Measurements from ENCODE around the gene PKP3.
"Not testable (repeated sequence)": the region's sequence is repeated elsewhere in the genome, so short reads cannot be mapped to it uniquely, and the experiment has no call there.

Gene PKP3

GRCh38 chr11:424232-424631 is 30.2 kb downstream of the PKP3 start:
- ATAC-seq (ENCODE audit: low read depth): no peak
- no peak for TF ChIP-seq CTCF (IDR thresholded peaks at IDR 0.05; ENCODE audit: poor library complexity, severe bottlenecking)

GRCh38 chr11:424766-425165 is 30.8 kb downstream of the PKP3 start:
- ATAC-seq (ENCODE audit: low read depth); H3K27me3 ChIP-seq (ENCODE audit: insufficient read depth, poor library complexity, severe bottlenecking); H3K4me1 ChIP-seq (ENCODE audit: insufficient read depth, poor library complexity, severe bottlenecking): not testable (repeated sequence)

More at GRCh38 chr11:424232-424631, 30.2 kb downstream of the PKP3 start:
- H3K27me3 ChIP-seq (ENCODE audit: insufficient read depth, poor library complexity, severe bottlenecking): no peaks in the 10 kb centered on the region
- no peak overlapping the region for H3K4me3 ChIP-seq (ENCODE audit: severe bottlenecking)
- no peak overlapping the region for H3K27ac ChIP-seq (ENCODE audit: poor library complexity, severe bottlenecking)
- H3K36me3 ChIP-seq (ENCODE audit: low read depth): peaks cover 8% of the 10 kb centered on the region; the same call in 1 of the 2 replicates
- no peaks in the 10 kb centered on the region for H3K9me3 ChIP-seq (ENCODE audit: severe bottlenecking)
- DNase-seq (ENCODE audit: low spot score): no peak
- H3K4me1 ChIP-seq (ENCODE audit: insufficient read depth, poor library complexity, severe bottlenecking): no peaks in the 10 kb centered on the region

DNA sequence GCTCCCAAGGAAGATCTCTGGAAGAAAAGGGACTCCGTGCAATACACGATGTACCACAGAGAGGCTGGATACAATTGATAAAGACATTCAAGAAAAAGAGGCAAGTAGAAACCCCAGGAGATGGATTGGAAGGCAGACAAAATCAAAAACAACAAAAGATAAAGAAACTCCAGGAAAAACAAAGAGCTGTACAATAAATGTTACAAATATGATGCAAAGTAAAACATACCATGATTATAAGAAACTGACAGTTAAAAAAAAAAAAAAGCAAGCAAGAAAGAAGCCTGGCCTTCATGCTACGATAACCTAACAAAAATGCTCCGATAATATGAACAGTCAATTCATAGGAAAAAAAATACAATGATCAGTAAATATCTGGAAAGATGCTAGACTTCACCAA is 31.3 kb downstream of the PKP3 start:
- ATAC-seq (ENCODE audit: low read depth): no peak
- no peak for DNase-seq (ENCODE audit: low spot score)
- no peak for TF ChIP-seq CTCF (IDR thresholded peaks at IDR 0.05; ENCODE audit: poor library complexity, severe bottlenecking)
- Histone ChIP-seq H3K36me3 (ENCODE audit: low read depth) (peaks cover 8% of the 10 kb centered on the region; the same call in 1 of the 2 replicates), H3K4me3 (ENCODE audit: severe bottlenecking) (no peak overlapping the region), H3K4me1 (ENCODE audit: insufficient read depth, poor library complexity, severe bottlenecking) (no peaks in the 10 kb centered on the region), H3K27ac (ENCODE audit: poor library complexity, severe bottlenecking) (no peak overlapping the region), H3K27me3 (ENCODE audit: insufficient read depth, poor library complexity, severe bottlenecking) (no peaks in the 10 kb centered on the region), H3K9me3 (ENCODE audit: severe bottlenecking) (no peaks in the 10 kb centered on the region)

More at GRCh38 chr11:424766-425165, 30.8 kb downstream of the PKP3 start:
- not testable (repeated sequence) for H3K27ac ChIP-seq (ENCODE audit: poor library complexity, severe bottlenecking); H3K4me3 ChIP-seq (ENCODE audit: severe bottlenecking); H3K36me3 ChIP-seq (ENCODE audit: low read depth); H3K9me3 ChIP-seq (ENCODE audit: severe bottlenecking)
- DNase-seq (ENCODE audit: low spot score): peak; percentile 7

- Histone ChIP-seq H3K4me3 (ENCODE audit: severe bottlenecking) (no peak overlapping the region), H3K9me3 (ENCODE audit: severe bottlenecking) (no peaks in the 10 kb centered on the region), H3K27ac (ENCODE audit: poor library complexity, severe bottlenecking) (no peak overlapping the region), H3K27me3 (ENCODE audit: insufficient read depth, poor library complexity, severe bottlenecking) (no peaks in the 10 kb centered on the region), H3K4me1 (ENCODE audit: insufficient read depth, poor library complexity, severe bottlenecking) (no peaks in the 10 kb centered on the region), H3K36me3 (ENCODE audit: low read depth) (peaks cover 8% of the 10 kb centered on the region; the same call in 1 of the 2 replicates)
- TF ChIP-seq CTCF (IDR thresholded peaks at IDR 0.05; ENCODE audit: poor library complexity, severe bottlenecking): no peak
- ATAC-seq (ENCODE audit: low read depth): no peak
- DNase-seq (ENCODE audit: low spot score): peak; percentile 34
Observed at GRCh38 chr11:426851-427250, 32.8 kb downstream of the PKP3 start.

GRCh38 chr11:428295-428694 is 34.3 kb downstream of the PKP3 start:
- no peaks in the 10 kb centered on the region for H3K27me3 ChIP-seq (ENCODE audit: insufficient read depth, poor library complexity, severe bottlenecking)
- DNase-seq (ENCODE audit: low spot score) (no peak), ATAC-seq (ENCODE audit: low read depth) (no peak)
- no peaks in the 10 kb centered on the region for H3K4me1 ChIP-seq (ENCODE audit: insufficient read depth, poor library complexity, severe bottlenecking)
- no peak overlapping the region for H3K27ac ChIP-seq (ENCODE audit: poor library complexity, severe bottlenecking)
- no peak overlapping the region for H3K4me3 ChIP-seq (ENCODE audit: severe bottlenecking)
- H3K36me3 ChIP-seq (ENCODE audit: low read depth): peaks cover 8% of the 10 kb centered on the region; the same call in 1 of the 2 replicates
- H3K9me3 ChIP-seq (ENCODE audit: severe bottlenecking): no peaks in the 10 kb centered on the region
- no peak for TF ChIP-seq CTCF (IDR thresholded peaks at IDR 0.05; ENCODE audit: poor library complexity, severe bottlenecking)

All from RWPE2 (cell line).